Astrocyte (in vitro differentiated cells and primary cell): Measurements from ENCODE around the gene UBE2V1.

Source experiments
- EZH2 ChIP-seq: IDR thresholded peaks from 2 replicates; pipeline ENCODE4 v1.6.1; 2012; ENCODE audit warnings: mild to moderate bottlenecking, low read length, inconsistent platforms; ENCODE audit not compliant: insufficient read depth
- TF ChIP-seq, protein P1 (sequence below): IDR thresholded peaks from 2 replicates; pipeline ENCODE4 v1.5.1; 2011; ENCODE audit warnings: low read depth, mild to moderate bottlenecking, inconsistent platforms, low read length, moderate library complexity; ENCODE audit not compliant: insufficient read depth

DNA sequence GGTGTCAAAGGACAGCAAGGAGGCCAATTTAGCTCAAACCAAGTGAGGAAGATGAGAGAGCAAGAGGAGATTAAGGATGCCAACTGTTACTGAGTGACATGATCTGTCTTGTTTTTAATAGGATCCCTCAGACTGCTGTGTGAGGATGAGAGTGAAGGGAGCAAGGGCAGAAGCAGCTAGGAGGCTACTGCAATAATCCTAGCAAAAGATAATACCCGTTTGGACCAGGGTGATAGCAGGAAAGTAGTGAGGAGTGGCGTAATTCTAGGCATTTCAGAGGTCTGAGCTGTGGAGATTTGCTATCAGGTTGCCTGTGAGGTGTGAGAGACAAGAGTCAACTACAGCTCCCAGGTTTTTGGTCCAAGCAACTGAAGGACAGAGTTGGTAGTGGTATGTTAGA, 14.7 kb downstream of the UBE2V1 start:
- TF ChIP-seq, protein P1, sequence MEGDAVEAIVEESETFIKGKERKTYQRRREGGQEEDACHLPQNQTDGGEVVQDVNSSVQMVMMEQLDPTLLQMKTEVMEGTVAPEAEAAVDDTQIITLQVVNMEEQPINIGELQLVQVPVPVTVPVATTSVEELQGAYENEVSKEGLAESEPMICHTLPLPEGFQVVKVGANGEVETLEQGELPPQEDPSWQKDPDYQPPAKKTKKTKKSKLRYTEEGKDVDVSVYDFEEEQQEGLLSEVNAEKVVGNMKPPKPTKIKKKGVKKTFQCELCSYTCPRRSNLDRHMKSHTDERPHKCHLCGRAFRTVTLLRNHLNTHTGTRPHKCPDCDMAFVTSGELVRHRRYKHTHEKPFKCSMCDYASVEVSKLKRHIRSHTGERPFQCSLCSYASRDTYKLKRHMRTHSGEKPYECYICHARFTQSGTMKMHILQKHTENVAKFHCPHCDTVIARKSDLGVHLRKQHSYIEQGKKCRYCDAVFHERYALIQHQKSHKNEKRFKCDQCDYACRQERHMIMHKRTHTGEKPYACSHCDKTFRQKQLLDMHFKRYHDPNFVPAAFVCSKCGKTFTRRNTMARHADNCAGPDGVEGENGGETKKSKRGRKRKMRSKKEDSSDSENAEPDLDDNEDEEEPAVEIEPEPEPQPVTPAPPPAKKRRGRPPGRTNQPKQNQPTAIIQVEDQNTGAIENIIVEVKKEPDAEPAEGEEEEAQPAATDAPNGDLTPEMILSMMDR, result no peak
- TF ChIP-seq EZH2, result no peak
